ENCODE data around the gene CABLES1.

The CABLES1 gene

GRCh38 chr18:23145621-23146020 lies 10.3 kb downstream of the CABLES1 start:
- Histone ChIP-seq H3K9ac (ENCODE audit: low read depth, low read length) (no peak overlapping the region), H3K4me2 (ENCODE audit: insufficient read depth, low read length) (no peak overlapping the region), H3K36me3 (ENCODE audit: insufficient read depth, low read length) (no peaks in the 10 kb centered on the region), H3K79me2 (ENCODE audit: insufficient read depth, low read length) (no peaks in the 10 kb centered on the region), H3K4me3 (ENCODE audit: low read depth in 1 of 2, low read length in 2 of 2) (no peak overlapping the region), H3K9me3 (ENCODE audit: insufficient read depth, low read length, severe bottlenecking) (no peaks in the 10 kb centered on the region), H3K27ac (ENCODE audit: low read length) (no peak overlapping the region), H4K20me1 (ENCODE audit: insufficient read depth, low read length) (no peaks in the 10 kb centered on the region), H2AFZ (ENCODE audit: low read depth, low read length) (no peak overlapping the region), H3K27me3 (ENCODE audit: insufficient read depth, low read length, poor library complexity) (no peaks in the 10 kb centered on the region), H3K4me1 (ENCODE audit: insufficient read depth, low read length) (peaks cover 23% of the 10 kb centered on the region)
- no peak for TF ChIP-seq CTCF (IDR thresholded peaks at IDR 0.05; ENCODE audit: borderline replicate concordance, extremely low read depth, low read length, poor library complexity, severe bottlenecking)
- TF ChIP-seq EZH2 (IDR thresholded peaks at IDR 0.05; ENCODE audit: borderline replicate concordance, low read depth, low read length, severe bottlenecking), result no peak
- no peak for ATAC-seq (ENCODE audit: insufficient read depth, low read depth)
- no peak for DNase-seq

- TF ChIP-seq EZH2 (IDR thresholded peaks at IDR 0.05; ENCODE audit: borderline replicate concordance, low read depth, low read length, severe bottlenecking) (no peak), CTCF (IDR thresholded peaks at IDR 0.05; ENCODE audit: borderline replicate concordance, extremely low read depth, low read length, poor library complexity, severe bottlenecking) (no peak)
- DNase-seq, result no peak
- H3K4me2 ChIP-seq (ENCODE audit: insufficient read depth, low read length), result no peak overlapping the region
- no peaks in the 10 kb centered on the region for H3K27me3 ChIP-seq (ENCODE audit: insufficient read depth, low read length, poor library complexity)
- H3K9ac ChIP-seq (ENCODE audit: low read depth, low read length), result no peak overlapping the region
- ATAC-seq (ENCODE audit: insufficient read depth, low read depth), result no peak
- no peaks in the 10 kb centered on the region for H3K79me2 ChIP-seq (ENCODE audit: insufficient read depth, low read length)
- no peak overlapping the region for H3K27ac ChIP-seq (ENCODE audit: low read length)
- no peaks in the 10 kb centered on the region for H4K20me1 ChIP-seq (ENCODE audit: insufficient read depth, low read length)
- H3K4me3 ChIP-seq (ENCODE audit: low read depth in 1 of 2, low read length in 2 of 2), result no peak overlapping the region
- H2AFZ ChIP-seq (ENCODE audit: low read depth, low read length), result no peak overlapping the region
- peaks cover 18% of the 10 kb centered on the region for H3K4me1 ChIP-seq (ENCODE audit: insufficient read depth, low read length)
- no peaks in the 10 kb centered on the region for H3K36me3 ChIP-seq (ENCODE audit: insufficient read depth, low read length)
- H3K9me3 ChIP-seq (ENCODE audit: insufficient read depth, low read length, severe bottlenecking), result no peaks in the 10 kb centered on the region
Measured at GRCh38 chr18:23146861-23147469, 11.7 kb downstream of the CABLES1 start.

- Histone ChIP-seq H2AFZ (ENCODE audit: low read depth, low read length) (no peak overlapping the region), H4K20me1 (ENCODE audit: insufficient read depth, low read length) (no peaks in the 10 kb centered on the region), H3K36me3 (ENCODE audit: insufficient read depth, low read length) (no peaks in the 10 kb centered on the region), H3K27ac (ENCODE audit: low read length) (no peak overlapping the region), H3K4me2 (ENCODE audit: insufficient read depth, low read length) (no peak overlapping the region), H3K9ac (ENCODE audit: low read depth, low read length) (no peak overlapping the region), H3K4me1 (ENCODE audit: insufficient read depth, low read length) (peaks cover 12% of the 10 kb centered on the region), H3K79me2 (ENCODE audit: insufficient read depth, low read length) (no peaks in the 10 kb centered on the region), H3K9me3 (ENCODE audit: insufficient read depth, low read length, severe bottlenecking) (no peaks in the 10 kb centered on the region), H3K4me3 (ENCODE audit: low read depth in 1 of 2, low read length in 2 of 2) (no peak overlapping the region), H3K27me3 (ENCODE audit: insufficient read depth, low read length, poor library complexity) (no peaks in the 10 kb centered on the region)
- DNase-seq (no peak), ATAC-seq (ENCODE audit: insufficient read depth, low read depth) (no peak)
- no peak for TF ChIP-seq EZH2 (IDR thresholded peaks at IDR 0.05; ENCODE audit: borderline replicate concordance, low read depth, low read length, severe bottlenecking)
- TF ChIP-seq CTCF (IDR thresholded peaks at IDR 0.05; ENCODE audit: borderline replicate concordance, extremely low read depth, low read length, poor library complexity, severe bottlenecking), result no peak
Measured at GRCh38 chr18:23148382-23148781, 13.1 kb downstream of the CABLES1 start.
